GM18858 (cell line): ENCODE results near the gene TTL.
"Not testable (repeated sequence)": the region's sequence is repeated elsewhere in the genome, so short reads cannot be mapped to it uniquely, and the experiment has no call there.

Source experiments
- ATAC-seq: cut with Tn5 transposase; IDR thresholded peaks from one replicate; pipeline ENCODE4 v1.9.1; 2021; ENCODE audit not compliant: unreplicated experiment

Gene TTL

DNA sequence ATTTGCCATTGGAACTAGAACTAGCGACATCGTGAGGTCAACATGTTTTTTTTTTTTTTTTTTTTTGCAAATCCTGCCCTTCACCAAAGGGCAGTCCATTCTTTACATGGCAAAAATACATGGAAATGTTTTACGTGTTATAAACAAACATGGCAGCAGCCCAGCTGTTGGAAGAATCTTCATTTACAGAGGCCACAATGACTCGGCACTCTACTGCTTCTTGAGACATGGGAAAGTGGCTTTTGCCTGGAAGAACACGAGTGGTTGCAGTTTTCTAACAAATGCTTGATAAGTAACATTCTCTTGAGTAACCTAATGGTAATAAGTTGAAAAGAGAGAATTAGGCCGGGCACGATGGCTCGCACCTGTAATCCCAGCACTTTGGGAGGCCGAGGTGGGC is 37.5 kb downstream of the TTL start:
- ATAC-seq: no peak

DNA sequence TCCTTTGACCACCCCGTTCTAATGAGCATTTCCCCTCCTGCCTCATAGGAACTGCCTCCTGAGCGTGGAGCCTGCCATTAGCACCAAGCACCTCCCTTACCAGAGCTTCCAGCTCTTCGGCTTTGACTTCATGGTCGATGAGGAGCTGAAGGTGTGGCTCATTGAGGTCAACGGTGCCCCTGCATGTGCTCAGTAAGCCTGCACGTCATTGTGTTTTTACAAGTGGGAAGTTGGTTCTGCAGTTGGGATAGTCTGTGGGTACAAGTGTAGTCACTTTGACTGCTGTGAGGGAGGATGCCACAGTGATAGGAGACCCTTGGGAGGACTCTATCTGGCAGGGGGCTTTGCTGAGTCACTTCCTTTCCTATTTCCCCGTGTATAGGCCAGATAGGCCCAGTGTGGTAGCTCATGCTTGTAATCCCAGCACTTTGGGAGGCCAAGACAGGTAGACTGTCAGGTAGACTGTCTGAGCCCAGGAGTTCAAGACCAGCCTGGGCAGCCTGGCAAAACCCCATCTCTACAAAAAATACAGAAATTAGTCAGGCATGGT is 38.4 kb downstream of the TTL start:
- no peak for ATAC-seq

DNA sequence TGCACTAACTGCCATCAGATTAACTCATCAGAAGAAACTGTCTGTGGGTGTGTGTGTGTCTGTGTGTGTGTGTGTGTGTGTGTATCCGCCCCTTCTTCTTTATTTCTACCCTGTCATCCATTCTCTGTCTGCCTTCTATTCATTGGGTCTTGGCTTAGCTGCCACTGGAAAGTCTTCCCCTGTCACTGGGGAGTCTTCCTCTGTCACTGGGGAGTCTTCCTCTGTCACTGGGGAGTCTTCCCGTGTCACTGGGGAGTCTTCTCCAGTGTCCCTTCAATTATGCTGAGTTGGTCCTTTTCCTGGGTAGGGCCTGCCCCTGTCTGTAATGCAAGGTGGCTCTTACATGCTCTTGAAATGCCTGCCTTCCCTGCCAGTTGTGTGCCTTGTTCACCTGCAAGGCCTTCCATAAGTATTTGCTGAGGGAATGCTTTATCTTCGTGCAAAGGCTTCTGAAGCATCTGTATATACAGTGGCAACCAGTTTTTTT is 41.4 kb downstream of the TTL start:
- ATAC-seq: no peak

GRCh38 chr2:112524276-112524675 is 42.3 kb downstream of the TTL start:
- ATAC-seq: not testable (repeated sequence)

DNA sequence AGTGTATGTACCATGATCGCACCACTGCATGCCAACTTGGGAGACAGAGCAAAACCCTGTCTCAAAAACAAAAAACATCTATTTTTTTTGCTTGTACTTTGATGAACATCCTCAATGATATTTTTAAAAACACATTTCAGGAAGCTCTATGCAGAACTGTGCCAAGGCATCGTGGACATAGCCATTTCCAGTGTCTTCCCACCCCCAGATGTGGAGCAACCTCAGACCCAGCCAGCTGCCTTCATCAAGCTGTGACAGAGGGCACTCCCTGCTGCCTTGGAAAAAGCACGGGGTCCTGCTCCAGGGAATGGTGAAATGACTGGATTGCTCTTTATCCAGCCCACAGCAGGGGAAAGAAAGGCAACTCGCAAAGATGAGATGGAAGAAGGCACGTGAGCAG is 46.6 kb downstream of the TTL start:
- no peak for ATAC-seq

GRCh38 chr2:112529757-112530156 is 47.8 kb downstream of the TTL start:
- no peak for ATAC-seq

DNA sequence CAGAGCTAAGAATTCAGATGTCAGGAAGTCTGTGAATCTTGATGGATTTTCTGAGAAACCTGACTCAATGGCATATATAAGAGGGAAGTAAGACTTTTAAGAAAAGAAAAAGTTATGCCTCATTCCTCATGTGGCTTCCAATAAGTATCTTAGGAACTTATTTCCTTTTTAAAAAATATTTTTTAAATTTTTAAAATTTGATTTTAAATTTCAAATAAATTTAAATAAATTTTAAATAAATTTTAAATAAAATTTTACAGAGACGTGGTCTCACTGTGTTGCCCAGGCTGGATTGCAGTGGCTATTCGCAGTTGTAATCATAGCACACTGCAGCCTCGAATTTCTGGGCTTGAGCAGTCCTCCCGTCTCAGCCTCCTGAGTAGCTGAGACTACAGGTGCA is 48.8 kb downstream of the TTL start:
- ATAC-seq: no peak

- ATAC-seq: no peak
Observed at GRCh38 chr2:112534826-112535225, 52.9 kb downstream of the TTL start.

GRCh38 chr2:112536665-112537064 is 54.7 kb downstream of the TTL start:
- ATAC-seq: not testable (repeated sequence)

DNA sequence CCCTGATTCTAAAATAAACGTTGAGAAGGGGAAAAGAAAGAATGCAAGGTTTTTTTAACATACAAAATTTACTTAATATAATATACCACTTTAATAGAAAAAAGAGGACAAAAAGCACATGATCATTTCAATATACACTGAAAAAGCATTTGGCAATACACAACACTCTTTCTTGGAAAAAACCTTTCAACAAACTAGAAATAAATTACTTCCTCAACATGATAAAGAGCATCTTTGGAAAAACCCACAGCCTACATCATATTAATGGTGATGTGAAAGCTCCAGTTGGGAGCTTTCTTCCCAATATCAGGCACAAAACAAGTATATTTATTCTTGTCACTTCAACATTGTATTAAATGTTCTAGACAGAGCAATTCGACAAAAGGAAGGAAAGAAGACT is 57.4 kb downstream of the TTL start:
- ATAC-seq: no peak

DNA sequence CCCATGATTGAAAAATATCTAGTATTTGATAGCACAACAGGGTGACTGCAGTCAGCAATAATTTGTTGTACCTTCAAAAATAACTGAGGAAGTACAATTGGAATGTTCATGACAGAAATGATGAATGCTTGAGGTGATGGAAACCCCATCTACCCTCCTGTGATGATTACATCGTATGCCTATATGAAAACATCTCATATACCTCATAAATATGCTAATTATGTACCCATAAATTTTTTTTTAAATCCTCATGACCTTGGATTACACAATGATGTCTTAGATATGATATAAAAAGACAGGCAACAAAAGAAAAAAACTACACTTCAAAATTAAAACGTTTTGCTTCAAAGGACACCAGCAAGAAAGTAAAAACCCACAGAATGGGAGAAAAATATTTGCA is 59.0 kb downstream of the TTL start:
- ATAC-seq: no peak

- peak; percentile 35 for ATAC-seq
Observed at GRCh38 chr2:112541315-112542122, 59.6 kb downstream of the TTL start.

DNA sequence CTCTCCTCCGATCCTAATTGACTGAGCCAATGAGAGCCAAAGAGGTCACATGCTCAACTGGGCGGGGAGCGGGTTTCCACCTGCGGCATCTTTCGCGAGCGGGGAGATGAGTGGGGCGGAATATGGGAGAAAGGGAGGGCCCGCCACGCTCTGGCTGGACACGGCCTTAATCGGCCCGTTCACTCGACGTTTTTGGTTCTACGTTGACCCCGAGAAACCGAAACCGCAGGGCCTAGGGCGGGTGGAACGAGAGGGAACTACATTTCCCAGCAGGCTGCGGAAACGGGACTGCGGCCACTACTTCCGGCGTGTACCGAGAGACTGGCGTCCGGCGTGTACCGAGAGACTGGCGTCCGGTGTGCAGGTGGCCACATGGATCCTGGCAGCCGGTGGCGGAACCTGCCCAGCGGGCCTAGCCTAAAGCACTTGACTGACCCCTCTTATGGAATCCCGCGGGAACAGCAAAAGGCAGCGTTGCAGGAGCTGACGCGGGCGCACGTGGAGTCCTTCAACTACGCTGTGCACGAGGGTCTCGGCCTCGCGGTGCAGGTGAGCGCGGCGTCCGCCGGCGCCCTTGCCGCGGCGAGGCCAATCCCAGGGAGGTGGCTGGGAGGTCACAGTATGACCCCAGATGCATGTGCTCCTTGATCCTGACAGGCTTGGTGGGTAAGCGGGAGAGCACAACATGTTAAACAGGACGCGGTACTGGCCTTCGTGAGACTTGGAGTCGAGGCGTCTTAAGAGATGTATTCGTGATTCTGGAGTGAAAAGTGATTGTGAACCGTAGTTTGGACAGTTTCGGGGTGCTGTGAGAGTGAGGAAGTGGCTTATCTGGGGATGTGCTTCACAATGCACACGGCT is 60.4 kb downstream of the TTL start, which contains the start of gene POLR1B:
POLR1B (plus strand) TSS at position 343 of the 861 bp plus-strand sequence; CDS start at position 373, 30 bp downstream.
- ATAC-seq: peak; percentile 66

- ATAC-seq: no peak
Observed at GRCh38 chr2:112542984-112543661, 61.2 kb downstream of the TTL start.

DNA sequence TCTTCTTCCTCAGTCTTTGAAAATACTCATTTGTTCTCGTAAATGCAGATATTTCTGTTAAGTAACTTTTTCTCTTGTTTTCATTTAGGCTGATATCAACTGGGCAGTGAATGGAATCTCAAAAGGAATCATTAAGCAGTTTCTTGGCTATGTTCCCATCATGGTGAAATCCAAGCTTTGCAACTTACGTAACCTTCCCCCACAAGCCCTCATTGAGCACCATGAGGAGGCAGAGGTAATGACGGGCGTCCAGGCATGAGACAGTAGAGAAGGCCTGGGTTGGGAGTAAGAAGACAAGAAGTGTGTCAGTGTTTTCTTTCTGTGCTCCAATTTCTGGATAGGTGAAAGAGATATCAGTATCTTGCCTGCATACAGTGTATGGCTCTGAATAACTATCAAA is 65.4 kb downstream of the TTL start:
- no peak for ATAC-seq

- ATAC-seq: no peak
Observed at GRCh38 chr2:112548980-112549379, 67.0 kb downstream of the TTL start.

DNA sequence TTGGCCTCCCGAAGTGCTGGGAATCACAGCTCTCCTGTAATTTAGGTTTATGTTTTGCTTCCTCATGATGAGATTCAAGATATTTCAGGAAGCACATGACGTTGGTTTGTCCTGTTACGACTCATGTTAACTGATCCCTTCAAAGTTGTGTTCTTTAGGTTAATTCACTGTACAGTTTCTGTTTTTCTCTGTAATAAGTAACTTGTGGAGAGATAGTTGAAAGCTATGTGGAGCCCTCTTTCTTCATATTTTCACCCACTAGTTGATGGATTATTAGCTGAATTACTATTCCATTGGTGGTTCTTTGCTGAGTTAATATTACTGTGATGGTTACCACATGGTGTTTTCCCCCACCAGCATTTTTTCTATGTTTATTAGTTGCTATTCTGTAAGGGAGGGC is 84.1 kb downstream of the TTL start:
- ATAC-seq: no peak

GRCh38 chr2:112566508-112566907 is 84.6 kb downstream of the TTL start:
- ATAC-seq: not testable (repeated sequence)

DNA sequence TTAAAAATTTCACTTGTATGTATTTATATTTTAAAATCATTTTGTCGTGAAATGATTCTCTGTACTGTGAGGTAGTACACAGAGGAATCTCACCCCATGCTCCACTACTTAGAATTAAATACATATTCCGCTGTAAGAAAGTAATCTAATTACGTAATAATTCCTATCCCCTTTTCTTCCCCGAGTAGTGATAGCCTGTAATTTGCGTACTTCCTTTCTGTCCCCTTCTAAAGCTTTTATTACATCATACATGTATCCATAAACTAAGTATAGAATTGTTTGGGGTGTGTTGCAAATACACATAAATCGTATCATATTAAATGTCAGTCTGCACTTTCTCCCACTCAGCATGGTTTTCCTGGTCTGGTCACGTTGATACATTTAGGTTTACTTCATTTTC is 90.0 kb downstream of the TTL start:
- no peak for ATAC-seq

- ATAC-seq: no peak
Observed at GRCh38 chr2:112577756-112578155, 95.8 kb downstream of the TTL start.

DNA sequence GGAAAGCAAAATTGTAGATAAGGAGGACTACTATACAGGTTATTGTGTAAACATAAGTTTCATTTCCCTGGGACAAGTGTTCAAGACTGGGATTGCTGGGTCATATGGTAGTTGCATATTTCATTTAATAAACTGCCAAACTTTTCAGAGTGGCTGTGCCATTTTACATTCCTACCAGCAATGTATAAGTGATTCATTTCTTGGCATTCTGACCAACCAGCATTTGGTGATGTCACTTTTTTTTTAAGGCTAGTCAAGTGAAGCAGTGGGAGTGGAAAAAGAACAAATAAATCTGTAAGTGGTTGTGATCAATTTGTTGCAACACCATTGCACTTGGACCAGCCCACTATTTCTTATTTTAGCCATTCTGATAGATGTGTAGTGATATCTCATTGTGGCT is 97.3 kb downstream of the TTL start:
- no peak for ATAC-seq
